ENCODE results near the gene CEBPE.
"Not testable (repeated sequence)": the region's sequence is repeated elsewhere in the genome, so short reads cannot be mapped to it uniquely, and the experiment has no call there.

Gene CEBPE

GRCh38 chr14:23125011-23125410 is 6.0 kb upstream of the CEBPE start:
- DNase-seq (ENCODE audit: low read depth, low spot score): no peak
- no peak overlapping the region for H3K4me3 ChIP-seq (ENCODE audit: low read length)

GRCh38 chr14:23124337-23124954 is 5.4 kb upstream of the CEBPE start:
- DNase-seq (ENCODE audit: low read depth, low spot score): no peak
- no peak overlapping the region for H3K4me3 ChIP-seq (ENCODE audit: low read length)

DNA sequence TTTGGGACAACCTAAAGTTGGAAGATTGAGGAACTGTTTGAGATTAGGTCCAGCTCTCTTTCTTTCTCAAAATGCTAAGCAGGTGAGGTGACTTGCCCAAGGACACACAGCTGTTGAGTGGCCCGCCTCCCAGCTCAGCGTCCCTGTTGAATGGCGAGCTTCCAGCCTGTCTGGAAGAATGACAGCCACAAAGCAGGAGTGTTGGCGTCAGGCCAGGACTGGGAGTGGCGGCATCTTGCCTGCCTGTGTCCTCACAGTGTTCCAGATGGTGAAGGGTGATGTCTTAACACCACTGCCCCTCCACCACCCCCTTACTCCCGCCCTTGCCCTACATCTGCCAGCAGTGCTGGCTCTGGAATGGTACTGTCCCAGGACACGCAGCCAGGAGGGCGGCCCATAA is 4.4 kb upstream of the CEBPE start:
- no peak overlapping the region for H3K4me3 ChIP-seq (ENCODE audit: low read length)
- no peak for DNase-seq (ENCODE audit: low read depth, low spot score)

- H3K4me3 ChIP-seq (ENCODE audit: low read length): no peak overlapping the region
- no peak for DNase-seq (ENCODE audit: low read depth, low spot score)
Measured at GRCh38 chr14:23122086-23122485, 3.0 kb upstream of the CEBPE start.

DNA sequence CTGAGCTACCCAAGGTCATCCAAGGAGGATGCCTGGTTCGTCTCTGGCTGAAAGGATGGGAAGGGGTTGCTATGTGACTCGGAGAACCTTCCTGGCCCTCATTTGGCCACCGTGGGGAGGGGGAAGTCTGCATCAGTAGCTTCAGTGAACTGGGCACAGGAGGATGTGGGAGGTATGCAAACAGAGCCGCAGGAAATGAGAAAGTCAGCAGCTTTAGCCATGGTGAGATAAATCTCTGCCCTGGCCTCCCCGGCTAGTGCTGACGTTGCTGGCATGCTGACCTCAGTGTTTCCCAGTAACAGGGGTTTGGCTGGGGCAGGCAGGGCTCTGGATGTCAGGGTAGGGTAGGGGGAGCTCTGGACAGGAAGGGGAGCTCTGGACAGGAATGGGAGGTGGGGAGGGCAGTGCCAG is 2.3 kb upstream of the CEBPE start:
- DNase-seq (ENCODE audit: low read depth, low spot score): no peak
- no peak overlapping the region for H3K4me3 ChIP-seq (ENCODE audit: low read length)

GRCh38 chr14:23120541-23121251 is 1.6 kb upstream of the CEBPE start:
- peak overlapping the region; percentile 51 for H3K4me3 ChIP-seq (ENCODE audit: low read length)
- peak; percentile 76 for DNase-seq (ENCODE audit: low read depth, low spot score)

DNA sequence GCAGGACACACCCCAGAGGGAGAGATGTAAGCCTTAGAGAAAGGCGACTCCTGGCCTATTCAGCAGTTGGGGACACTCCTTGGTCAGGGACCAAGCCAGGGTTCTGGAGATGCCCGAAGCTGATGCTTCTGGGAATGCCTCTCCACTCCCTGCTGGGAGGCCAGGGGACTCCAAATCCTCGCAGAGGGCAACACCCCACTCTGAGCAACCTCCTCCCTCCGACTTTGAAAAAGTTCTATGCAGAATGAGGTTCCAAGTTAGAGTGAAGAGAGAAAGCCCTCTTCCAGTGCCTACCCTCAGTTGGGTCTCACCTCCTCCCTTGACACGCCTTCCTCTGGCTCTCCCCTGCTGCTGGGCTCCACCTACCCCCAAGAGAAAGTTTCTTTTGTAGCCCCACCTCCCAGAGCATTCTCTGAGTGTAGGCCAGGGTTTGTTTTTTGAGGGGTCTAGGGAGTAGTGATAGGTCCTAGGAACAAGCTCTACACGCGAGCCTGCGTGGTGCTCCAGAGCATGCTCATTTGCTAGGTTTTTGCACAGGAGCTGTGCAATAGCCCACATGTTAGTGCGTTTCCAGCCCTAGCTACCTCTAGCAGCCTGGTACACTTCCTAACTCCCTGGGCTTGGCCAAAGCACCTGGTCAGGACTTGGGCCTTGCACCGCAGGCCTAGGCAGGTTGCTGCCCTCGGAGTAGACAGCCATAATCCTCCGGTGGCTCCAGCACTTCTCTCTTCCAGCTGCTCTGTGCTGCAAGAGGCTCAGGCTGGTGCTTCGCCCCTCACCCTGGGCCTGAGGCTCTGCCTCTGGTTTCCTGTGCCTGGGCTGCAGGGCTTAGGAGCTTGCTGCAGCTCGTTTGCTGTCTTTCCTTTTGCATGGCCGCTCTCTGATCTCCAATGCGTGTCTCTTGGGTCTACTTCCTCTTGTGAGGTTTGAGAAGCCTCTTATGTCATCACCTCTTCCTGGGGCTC is 590 bp upstream of the CEBPE start:
- DNase-seq (ENCODE audit: low read depth, low spot score): peak; percentile 83
- peak overlapping the region; percentile 51 for H3K4me3 ChIP-seq (ENCODE audit: low read length)

- H3K4me3 ChIP-seq (ENCODE audit: low read length): peak overlapping the region; percentile 31; the same call in 1 of the 2 replicates
- no peak for DNase-seq (ENCODE audit: low read depth, low spot score)
Measured at GRCh38 chr14:23117371-23118020, 1.6 kb downstream of the CEBPE start.

GRCh38 chr14:23115918-23116317 is 3.1 kb downstream of the CEBPE start:
- no peak overlapping the region for H3K4me3 ChIP-seq (ENCODE audit: low read length)

DNA sequence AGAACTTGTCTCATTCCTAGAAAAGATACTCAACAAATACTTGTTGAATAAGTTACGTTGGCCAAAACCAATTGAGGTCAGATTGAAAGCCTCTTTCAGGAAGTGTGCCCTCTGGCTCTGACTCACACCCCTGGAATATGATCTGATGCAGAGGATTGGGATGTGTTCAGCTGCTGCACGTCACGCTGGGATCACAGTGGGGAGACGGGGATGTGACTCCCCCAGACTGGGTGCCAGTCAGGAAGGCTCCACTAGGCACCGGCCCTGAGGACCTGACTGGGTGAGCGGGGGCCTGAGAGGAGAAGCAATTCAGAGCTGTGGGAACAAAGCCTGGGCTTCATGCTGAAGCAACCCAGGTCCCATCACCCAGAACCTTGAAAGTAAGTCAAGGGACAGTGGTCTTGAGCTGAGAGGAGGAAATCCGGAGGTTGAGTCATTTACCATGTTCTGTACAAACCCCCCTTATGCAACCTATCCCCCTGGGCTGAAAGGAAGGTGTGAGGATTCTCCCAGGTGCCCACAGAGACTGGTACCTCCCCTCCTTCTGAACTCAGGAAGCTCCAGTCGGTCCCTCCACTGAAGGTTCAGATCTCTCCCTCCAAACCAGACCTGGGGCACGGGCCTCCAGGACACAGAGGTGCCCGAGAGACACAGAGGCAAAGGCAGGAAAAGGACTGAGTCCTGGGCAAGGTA is 3.9 kb downstream of the CEBPE start:
- DNase-seq (ENCODE audit: low read depth, low spot score): no peak

More at GRCh38 chr14:23115918-23116317, 3.1 kb downstream of the CEBPE start:
- no peak for DNase-seq (ENCODE audit: low read depth, low spot score)

GRCh38 chr14:23114669-23115038 is 4.4 kb downstream of the CEBPE start:
- no peak overlapping the region for H3K4me3 ChIP-seq (ENCODE audit: low read length)
- no peak for DNase-seq (ENCODE audit: low read depth, low spot score)

More for the DNA sequence above, 3.9 kb downstream of the CEBPE start:
- no peak overlapping the region for H3K4me3 ChIP-seq (ENCODE audit: low read length)

DNA sequence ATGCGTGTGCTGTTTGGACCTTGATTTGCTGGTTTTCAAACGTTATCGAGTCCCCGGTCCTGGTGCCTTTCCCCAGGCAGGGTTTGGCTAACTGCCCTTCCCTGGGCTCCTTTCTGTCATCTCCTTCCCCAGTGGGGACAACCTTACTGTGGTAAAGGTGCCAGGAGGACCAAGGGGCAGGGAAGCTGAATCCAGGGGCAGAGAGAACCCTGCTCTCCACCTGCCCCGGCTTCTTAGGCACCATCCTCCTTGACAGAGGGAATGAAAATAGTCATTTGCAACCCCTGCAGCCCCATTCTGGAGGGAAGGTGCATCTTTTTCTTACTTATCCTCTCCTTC is 5.0 kb downstream of the CEBPE start:
- no peak for DNase-seq (ENCODE audit: low read depth, low spot score)
- no peak overlapping the region for H3K4me3 ChIP-seq (ENCODE audit: low read length)

- H3K4me3 ChIP-seq (ENCODE audit: low read length): peak overlapping the region; percentile 40
- no peak for DNase-seq (ENCODE audit: low read depth, low spot score)
Measured at GRCh38 chr14:23113431-23114119, 5.5 kb downstream of the CEBPE start.

- peak; percentile 95 for DNase-seq (ENCODE audit: low read depth, low spot score)
- peak overlapping the region; percentile 40 for H3K4me3 ChIP-seq (ENCODE audit: low read length)
Measured at GRCh38 chr14:23112359-23113178, 6.5 kb downstream of the CEBPE start.

DNA sequence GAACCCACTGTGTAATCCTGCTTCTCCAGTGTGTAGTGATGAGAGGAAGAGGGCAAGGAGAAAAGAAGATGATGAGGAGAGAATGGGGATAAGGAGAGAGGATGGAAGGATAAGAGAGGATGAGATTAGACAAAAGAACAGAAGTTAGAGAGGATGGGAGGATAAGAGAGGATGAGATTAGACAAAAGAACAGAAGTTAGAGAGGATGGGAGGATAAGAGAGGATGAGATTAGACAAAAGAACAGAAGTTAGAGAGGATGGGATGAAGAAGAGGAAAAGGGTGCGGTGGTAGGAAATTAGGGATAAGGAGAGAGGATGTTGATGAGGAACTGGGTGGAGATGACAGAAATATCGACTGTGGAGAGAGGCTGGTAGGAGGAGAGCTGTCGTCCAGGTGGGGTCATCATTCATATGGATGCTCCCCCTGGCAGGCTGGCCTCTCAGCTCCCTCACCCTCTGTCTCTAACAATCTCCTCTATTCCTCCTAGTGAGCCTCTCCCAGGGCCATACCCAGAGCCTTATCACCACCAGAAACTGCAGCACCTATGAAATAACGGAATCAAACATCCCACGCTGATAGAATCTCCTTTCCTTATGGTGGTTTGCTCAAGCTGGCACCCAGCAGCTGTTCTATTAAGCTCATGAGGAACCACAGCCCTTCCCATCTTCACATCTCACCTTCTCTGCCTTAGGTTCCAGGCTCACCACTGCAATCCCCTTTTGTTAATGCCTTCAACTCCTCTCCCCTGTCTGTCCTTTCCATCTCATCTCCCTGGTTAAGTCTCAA is 8.3 kb downstream of the CEBPE start:
- DNase-seq (ENCODE audit: low read depth, low spot score): peak; percentile 86

GRCh38 chr14:23109769-23110168 is 9.3 kb downstream of the CEBPE start:
- no peak for DNase-seq (ENCODE audit: low read depth, low spot score)
- no peak overlapping the region for H3K4me3 ChIP-seq (ENCODE audit: low read length)

More for the DNA sequence above, 8.3 kb downstream of the CEBPE start:
- peak overlapping the region; percentile 8 for H3K4me3 ChIP-seq (ENCODE audit: low read length)

DNA sequence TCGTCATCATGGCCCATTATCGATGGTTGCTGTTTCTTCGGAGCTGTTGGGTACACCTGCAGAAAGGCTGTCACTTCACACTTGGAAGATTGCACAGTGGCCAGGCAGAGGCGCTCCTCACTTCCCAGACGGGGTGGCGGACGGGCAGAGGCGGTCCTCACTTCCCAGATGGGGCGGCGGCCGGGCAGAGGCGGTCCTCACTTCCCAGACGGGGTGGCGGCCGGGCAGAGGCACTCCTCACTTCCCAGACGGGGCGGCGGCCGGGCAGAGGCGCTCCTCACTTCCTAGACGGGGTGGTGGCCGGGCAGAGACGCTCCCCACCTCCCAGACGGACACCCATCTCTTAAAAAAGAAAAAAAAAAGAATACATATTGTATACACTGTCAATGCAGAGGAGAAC is 10.9 kb downstream of the CEBPE start:
- not testable (repeated sequence) for H3K4me3 ChIP-seq (ENCODE audit: low read length); DNase-seq (ENCODE audit: low read depth, low spot score)

All from Jurkat, Clone E6-1 (cell line).